GM13976 (cell line): ENCODE results near the gene VAT1L.

Experiments
- DNase-seq: peaks from one replicate; pipeline ENCODE4 v3.0.0; 2012; ENCODE audit warnings: low spot score
- CTCF ChIP-seq: IDR thresholded peaks from 2 replicates; pipeline ENCODE4 v1.5.1; 2012; ENCODE audit warnings: borderline replicate concordance, mild to moderate bottlenecking; ENCODE audit not compliant: insufficient read depth; ENCODE audit errors: extremely low read depth, missing control alignments, control extremely low read depth
- in situ Hi-C: fragments of 300-500 bp; cut with MboI; formaldehyde crosslinking; loops from one replicate; pipeline ENCODE4 v1.12.0; 2022; ENCODE audit warnings: low sequenced_read_pairs, mixed read lengths, inconsistent platforms; ENCODE audit not compliant: unreplicated experiment

Gene VAT1L

GRCh38 chr16:77998350-77999023, 210.1 kb downstream of the VAT1L start:
- TF ChIP-seq CTCF = no peak
- DNase-seq = no peak
- in situ Hi-C loops = no loop called here

DNA sequence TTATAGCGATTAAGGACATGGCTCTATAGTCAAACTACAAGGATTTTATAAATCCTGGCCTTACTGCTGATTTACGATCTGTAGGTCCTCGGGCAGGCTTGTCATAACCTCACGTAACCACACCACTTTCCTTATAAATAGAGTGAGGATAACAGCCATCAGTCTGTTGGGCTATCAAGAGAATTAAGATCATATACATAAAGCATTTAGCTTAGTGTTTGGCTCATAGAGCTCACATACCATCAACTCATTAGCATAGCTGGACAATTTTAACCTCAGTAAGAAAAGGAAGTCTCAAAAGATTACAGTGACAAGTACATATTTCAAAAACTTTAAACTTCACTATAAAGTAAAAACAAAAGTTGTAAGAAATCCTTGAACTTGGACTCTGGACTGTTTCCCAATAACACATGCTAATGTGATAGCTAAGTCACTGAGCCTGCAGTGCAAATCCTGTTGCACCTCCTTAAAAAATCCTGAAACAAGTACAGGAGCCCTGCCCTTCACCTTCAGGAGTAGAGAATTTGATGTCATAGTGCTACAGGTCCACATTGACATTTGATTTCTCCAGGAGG, 213.2 kb downstream of the VAT1L start:
- no peak for DNase-seq
- in situ Hi-C loops = no loop called here
- TF ChIP-seq CTCF = no peak

DNA sequence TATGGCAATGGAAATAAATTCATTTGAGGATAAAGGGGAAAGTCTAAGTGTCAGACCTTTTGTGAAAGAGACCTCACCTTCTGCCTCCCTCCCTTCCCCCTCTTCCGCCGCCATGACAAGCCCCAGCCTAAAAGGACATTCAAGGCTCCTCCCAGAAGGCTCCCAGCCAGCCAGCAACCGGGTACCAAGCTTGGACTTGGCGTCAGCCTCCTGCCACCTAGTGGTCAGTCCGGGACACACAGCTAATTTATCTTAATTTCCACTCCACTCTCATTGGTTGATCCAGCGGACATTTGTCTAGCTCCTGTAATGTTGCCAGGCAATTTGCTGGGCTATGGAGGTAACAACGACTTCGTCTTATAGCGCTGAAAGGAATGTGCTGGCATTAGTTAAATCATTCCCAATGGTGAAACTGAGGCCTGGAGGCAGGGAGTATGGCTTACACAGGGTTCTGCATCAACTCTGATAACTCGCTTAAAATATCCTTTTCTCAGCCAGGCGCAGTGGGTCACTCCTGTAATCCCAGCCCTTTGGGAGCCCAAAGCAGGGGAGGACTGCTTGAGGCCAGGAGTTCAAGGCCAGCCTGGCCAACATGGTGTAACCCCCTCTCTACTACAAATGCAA, 214.7 kb downstream of the VAT1L start:
- DNase-seq = peak; percentile 82
- TF ChIP-seq CTCF = peak; percentile 83
- in situ Hi-C loops = no loop called here

DNA sequence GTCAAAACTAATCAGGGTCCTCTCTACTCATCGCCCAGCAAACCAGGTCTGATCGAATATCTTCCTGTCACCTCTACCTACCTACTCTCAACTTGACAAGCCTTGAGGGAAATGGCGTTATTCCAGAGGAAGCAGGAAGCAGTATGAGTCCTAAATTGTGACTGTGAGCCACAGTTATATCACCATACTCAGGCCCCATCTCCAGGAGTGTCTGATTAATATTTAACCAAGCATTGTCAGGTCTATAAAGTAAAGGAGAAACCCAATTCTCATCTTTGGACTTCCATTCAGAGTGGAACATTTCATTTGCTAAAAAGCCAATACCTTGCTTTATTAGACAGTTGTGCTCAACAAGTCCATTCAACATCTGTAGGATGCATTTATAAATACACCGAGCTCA, 216.2 kb downstream of the VAT1L start:
- DNase-seq = no peak
- in situ Hi-C loops = no loop called here
- no peak for TF ChIP-seq CTCF

- TF ChIP-seq CTCF = no peak
- DNase-seq = peak; percentile 31
- in situ Hi-C loops = no loop called here
Observed at GRCh38 chr16:78005881-78006280, 217.5 kb downstream of the VAT1L start.

DNA sequence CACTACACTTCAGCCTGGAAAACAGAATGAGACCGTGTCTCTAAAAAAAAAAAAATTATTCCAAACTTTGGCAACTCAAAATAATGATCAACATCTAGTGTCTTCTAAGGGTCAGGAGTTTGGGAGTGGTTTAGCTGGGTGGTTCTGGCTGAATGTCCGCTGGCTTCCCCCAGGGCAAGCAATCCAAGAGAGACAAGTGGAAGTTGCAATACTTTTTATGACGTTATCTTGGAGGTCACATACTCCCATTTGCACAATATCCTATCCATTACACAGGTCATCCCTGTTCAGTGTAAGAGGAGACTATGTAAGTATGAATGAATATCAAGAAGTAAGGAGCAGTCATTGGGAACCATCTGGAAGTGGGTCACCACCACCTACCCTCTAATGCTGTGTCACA, 218.8 kb downstream of the VAT1L start:
- in situ Hi-C loops = no loop called here
- TF ChIP-seq CTCF = no peak
- DNase-seq = no peak
